PC-9 (cell line): ENCODE results near the gene INHA. TPM values are rescaled to one million over a fixed set of nuclear protein-coding genes. Genes with fewer than 3 reads are reported as not detected.

Experiments
- BruUV-seq: library from RNA; stranded (reverse); fragments of 400-500 nt; replicated peaks from 2 replicates; lab custom pipeline; 2021; lab: Mats Ljungman, UMichigan
- CTCF ChIA-PET: fragments of 300-600 bp; sonication (Branson Sonifier 250); formaldehyde crosslinking; loops from one replicate; lab custom pipeline; 2022; ENCODE audit warnings: antibody characterized with exemption; lab: Charles Lee
- POLR2A ChIA-PET: fragments of 300-600 bp; sonication (Branson Sonifier 250); formaldehyde crosslinking; loops from one replicate; lab custom pipeline; 2022; ENCODE audit warnings: antibody characterized with exemption; ENCODE audit not compliant: unreplicated experiment; lab: Charles Lee
- DNase-seq, 2 experiments: peaks; one replicate each; pipeline versions ENCODE4 v3.0.0 to v3.0.0-alpha.2; 2015 to 2022; ENCODE audit warnings: mixed read lengths in 1 of 2
- H2AFZ ChIP-seq: fragments of 200-600 bp; sonication (generic); 2 replicates; pipeline ENCODE4 v1.8.1; 2017; ENCODE audit warnings: antibody characterized with exemption
- H3F3A ChIP-seq: fragments of 200-600 bp; sonication (generic); 2 replicates; pipeline ENCODE4 v1.8.1; 2017; ENCODE audit warnings: antibody characterized with exemption, mild to moderate bottlenecking, low read depth; ENCODE audit not compliant: insufficient read depth
- H3K27ac ChIP-seq: fragments of 200-600 bp; sonication (generic); 2 replicates; pipeline ENCODE4 v1.6.1; 2016; ENCODE audit warnings: mixed run types
- H3K27me3 ChIP-seq: fragments of 200-600 bp; sonication (generic); 2 replicates; pipeline ENCODE4 v1.6.1; 2016; ENCODE audit warnings: low read depth, mixed run types; ENCODE audit not compliant: insufficient read depth
- H3K36me3 ChIP-seq: fragments of 200-600 bp; sonication (generic); 2 replicates; pipeline ENCODE4 v1.6.1; 2016; ENCODE audit warnings: low read depth, mixed run types
- H3K4me1 ChIP-seq: fragments of 200-600 bp; sonication (generic); replicated peaks from 2 replicates; pipeline ENCODE4 v1.6.1; 2016; ENCODE audit warnings: mixed run types; ENCODE audit not compliant: insufficient read depth
- H3K4me2 ChIP-seq: fragments of 200-600 bp; sonication (generic); 2 replicates; pipeline ENCODE4 v1.6.1; 2017; ENCODE audit warnings: mixed run types
- H3K4me3 ChIP-seq: fragments of 200-600 bp; sonication (generic); 2 replicates; pipeline ENCODE4 v1.6.1; 2016; ENCODE audit warnings: mixed run types
- H3K79me2 ChIP-seq: fragments of 200-600 bp; sonication (generic); 2 replicates; pipeline ENCODE4 v1.6.1; 2017; ENCODE audit warnings: low read depth, mixed run types
- H3K9me2 ChIP-seq: fragments of 200-600 bp; sonication (generic); 2 replicates; pipeline ENCODE4 v1.8.1; 2017; ENCODE audit warnings: mild to moderate bottlenecking; ENCODE audit not compliant: insufficient read depth
- H3K9me3 ChIP-seq: fragments of 200-600 bp; sonication (generic); 2 replicates; pipeline ENCODE4 v1.8.1; 2016; ENCODE audit warnings: low read depth; ENCODE audit not compliant: insufficient read depth
- H4K20me1 ChIP-seq: fragments of 200-600 bp; sonication (generic); 2 replicates; pipeline ENCODE4 v1.8.1; 2017; ENCODE audit not compliant: insufficient read depth
- EZH2 ChIP-seq: fragments of 200-600 bp; sonication (generic); IDR thresholded peaks from 2 replicates; pipeline ENCODE4 v1.8.0; 2017; ENCODE audit warnings: antibody characterized with exemption, low read depth
- intact Hi-C: fragments of 100-400 bp; cut with micrococcal nuclease; formaldehyde crosslinking; loops from one replicate; pipeline ENCODE4 v1.10.0; 2022; ENCODE audit not compliant: unreplicated experiment
- total RNA-seq: library from RNA; stranded (reverse); gene quantifications from 2 replicates; pipeline ENCODE4 v1.2.3, GENCODE V29; 2021
- TF ChIP-seq, protein P1 (sequence below): fragments of 200-600 bp; sonication (generic); conservative IDR thresholded peaks from 2 replicates; pipeline ENCODE4 v1.6.1; 2017; ENCODE audit warnings: mixed run types, antibody characterized with exemption, mild to moderate bottlenecking, moderate library complexity

The INHA gene
- total RNA-seq, 1 experiment from 2014 or later: 5.2 TPM

- no peak for DNase-seq
- Histone ChIP-seq H3K9me2 (no peaks in the 10 kb centered on the region), H3K9me3 (no peaks in the 10 kb centered on the region), H3K79me2 (no peaks in the 10 kb centered on the region), H3K4me1 (no peaks in the 10 kb centered on the region), H3K4me2 (no peak overlapping the region), H3K27ac (no peak overlapping the region), H4K20me1 (no peaks in the 10 kb centered on the region), H3K36me3 (no peaks in the 10 kb centered on the region), H3K4me3 (no peak overlapping the region), H3K27me3 (no peaks in the 10 kb centered on the region), H2AFZ (no peak overlapping the region), H3F3A (no peaks in the 10 kb centered on the region)
- no TSS peak for BruUV-seq
- TF ChIP-seq, protein P1, sequence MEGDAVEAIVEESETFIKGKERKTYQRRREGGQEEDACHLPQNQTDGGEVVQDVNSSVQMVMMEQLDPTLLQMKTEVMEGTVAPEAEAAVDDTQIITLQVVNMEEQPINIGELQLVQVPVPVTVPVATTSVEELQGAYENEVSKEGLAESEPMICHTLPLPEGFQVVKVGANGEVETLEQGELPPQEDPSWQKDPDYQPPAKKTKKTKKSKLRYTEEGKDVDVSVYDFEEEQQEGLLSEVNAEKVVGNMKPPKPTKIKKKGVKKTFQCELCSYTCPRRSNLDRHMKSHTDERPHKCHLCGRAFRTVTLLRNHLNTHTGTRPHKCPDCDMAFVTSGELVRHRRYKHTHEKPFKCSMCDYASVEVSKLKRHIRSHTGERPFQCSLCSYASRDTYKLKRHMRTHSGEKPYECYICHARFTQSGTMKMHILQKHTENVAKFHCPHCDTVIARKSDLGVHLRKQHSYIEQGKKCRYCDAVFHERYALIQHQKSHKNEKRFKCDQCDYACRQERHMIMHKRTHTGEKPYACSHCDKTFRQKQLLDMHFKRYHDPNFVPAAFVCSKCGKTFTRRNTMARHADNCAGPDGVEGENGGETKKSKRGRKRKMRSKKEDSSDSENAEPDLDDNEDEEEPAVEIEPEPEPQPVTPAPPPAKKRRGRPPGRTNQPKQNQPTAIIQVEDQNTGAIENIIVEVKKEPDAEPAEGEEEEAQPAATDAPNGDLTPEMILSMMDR: no peak
- TF ChIP-seq EZH2: no peak
- POLR2A ChIA-PET: no interaction called here
- intact Hi-C loops: no loop called here
- CTCF ChIA-PET: interaction anchor here (0.6 kb wide), 1 partner anchor 75 kb away, joined by 6 read pairs; no protein-coding TSS in a partner anchor
Measured at GRCh38 chr2:219555956-219556355, 16.2 kb upstream of the INHA start.

DNA sequence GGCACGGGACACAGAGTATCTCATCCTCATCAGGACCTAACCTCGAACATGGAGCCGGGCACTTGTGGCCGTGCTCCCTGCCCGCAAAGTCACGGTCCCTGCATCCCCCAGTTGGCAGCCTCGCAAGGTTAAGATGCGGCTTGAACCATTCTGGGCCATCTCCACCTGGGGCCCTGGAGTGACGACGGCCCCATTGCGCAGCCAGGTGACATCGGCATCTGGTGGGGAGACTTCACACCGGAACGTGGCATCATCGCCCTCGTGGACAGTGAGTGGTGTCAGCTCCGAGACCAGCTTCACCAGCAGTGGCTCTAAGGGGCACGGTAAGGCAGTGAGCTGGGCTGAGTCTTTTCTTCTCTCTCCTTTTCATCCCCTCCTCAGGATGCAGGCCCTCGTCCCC lies 15.7 kb upstream of the INHA start:
- BruUV-seq: no TSS peak
- POLR2A ChIA-PET: interaction anchor here (0.6 to 0.9 kb wide), 2 partner anchors 92 to 140 kb away, joined by 3 to 17 read pairs; no protein-coding TSS in a partner anchor

GRCh38 chr2:219557320-219557719 lies 14.8 kb upstream of the INHA start:
- POLR2A ChIA-PET: interaction anchor here (0.9 kb wide), 1 partner anchor 141 kb away, joined by 3 read pairs; no protein-coding TSS in a partner anchor

More for the DNA sequence above, 15.7 kb upstream of the INHA start:
- H3K79me2 ChIP-seq: no peaks in the 10 kb centered on the region
- no peaks in the 10 kb centered on the region for H3K4me1 ChIP-seq
- no peak for TF ChIP-seq EZH2
- TF ChIP-seq, protein P1: no peak
- H2AFZ ChIP-seq: no peak overlapping the region
- no peaks in the 10 kb centered on the region for H3F3A ChIP-seq
- H4K20me1 ChIP-seq: no peaks in the 10 kb centered on the region
- no peaks in the 10 kb centered on the region for H3K9me2 ChIP-seq
- H3K4me3 ChIP-seq: no peak overlapping the region
- H3K36me3 ChIP-seq: no peaks in the 10 kb centered on the region
- no peak overlapping the region for H3K4me2 ChIP-seq
- no peaks in the 10 kb centered on the region for H3K9me3 ChIP-seq
- H3K27me3 ChIP-seq: no peaks in the 10 kb centered on the region
- no peak for DNase-seq
- H3K27ac ChIP-seq: no peak overlapping the region
- intact Hi-C loops: no loop called here
- CTCF ChIA-PET: no interaction called here

More at GRCh38 chr2:219557320-219557719, 14.8 kb upstream of the INHA start:
- Histone ChIP-seq H3K27ac (no peak overlapping the region), H4K20me1 (no peaks in the 10 kb centered on the region), H2AFZ (no peak overlapping the region), H3K4me3 (no peak overlapping the region), H3K79me2 (no peaks in the 10 kb centered on the region), H3K36me3 (no peaks in the 10 kb centered on the region), H3K9me2 (no peaks in the 10 kb centered on the region), H3K9me3 (no peaks in the 10 kb centered on the region), H3F3A (no peaks in the 10 kb centered on the region), H3K4me2 (no peak overlapping the region), H3K4me1 (no peaks in the 10 kb centered on the region), H3K27me3 (no peaks in the 10 kb centered on the region)
- no peak for TF ChIP-seq EZH2
- TF ChIP-seq, protein P1: no peak
- CTCF ChIA-PET: no interaction called here
- intact Hi-C loops: no loop called here
- BruUV-seq: no TSS peak
- DNase-seq: no peak
